Stimulated activated CD4-positive, alpha-beta T cell treated with anti-CD3 and anti-CD28 coated beads, TNF-alpha, amount 100 ng/mL, for 4 hours (primary cell): ENCODE results near the gene NTM.

Experiments
- DNase-seq, 3 experiments: peaks; one replicate each; pipeline ENCODE4 v3.0.0-alpha.2; 2020; ENCODE audit warnings: low read depth in 3 of 3

The NTM gene

GRCh38 chr11:132256528-132257279 lies 886.3 kb downstream of the NTM start:
- DNase-seq, result no peak

- no peak for DNase-seq
Measured at GRCh38 chr11:132257871-132258270, 887.5 kb downstream of the NTM start.

- DNase-seq, result no peak
Measured at GRCh38 chr11:132258875-132259274, 888.5 kb downstream of the NTM start.

- no peak for DNase-seq
Measured at GRCh38 chr11:132260636-132261035, 890.2 kb downstream of the NTM start.

GRCh38 chr11:132263241-132263640 lies 892.8 kb downstream of the NTM start:
- DNase-seq, result no peak

- DNase-seq, result no peak
Measured at GRCh38 chr11:132263875-132264274, 893.5 kb downstream of the NTM start.

GRCh38 chr11:132264616-132265015 lies 894.2 kb downstream of the NTM start:
- no peak for DNase-seq

GRCh38 chr11:132278801-132279574 lies 908.6 kb downstream of the NTM start:
- DNase-seq, result no peak

- DNase-seq, result no peak
Measured at GRCh38 chr11:132284048-132284447, 913.6 kb downstream of the NTM start.

GRCh38 chr11:132284611-132285010 lies 914.2 kb downstream of the NTM start:
- no peak for DNase-seq

GRCh38 chr11:132285631-132286030 lies 915.2 kb downstream of the NTM start:
- DNase-seq, result no peak

- no peak for DNase-seq
Measured at GRCh38 chr11:132286106-132286505, 915.7 kb downstream of the NTM start.

- DNase-seq, result no peak
Measured at GRCh38 chr11:132288036-132288435, 917.6 kb downstream of the NTM start.

GRCh38 chr11:132289590-132290256 lies 919.3 kb downstream of the NTM start:
- no peak for DNase-seq

- no peak for DNase-seq
Measured at GRCh38 chr11:132293586-132293985, 923.2 kb downstream of the NTM start.

GRCh38 chr11:132296946-132297610 lies 926.7 kb downstream of the NTM start:
- no peak for DNase-seq

GRCh38 chr11:132298357-132298756 lies 927.9 kb downstream of the NTM start:
- DNase-seq, result no peak

- no peak for DNase-seq
Measured at GRCh38 chr11:132300283-132300682, 929.9 kb downstream of the NTM start.

GRCh38 chr11:132301465-132301864 lies 931.0 kb downstream of the NTM start:
- DNase-seq, result no peak

GRCh38 chr11:132301900-132302299 lies 931.5 kb downstream of the NTM start:
- DNase-seq, result no peak

GRCh38 chr11:132307309-132308020 lies 937.0 kb downstream of the NTM start:
- no peak for DNase-seq
